AG04449 (cell line): Measurements from ENCODE around the gene ZC3H15.

ENCODE experiments used
- CTCF ChIA-PET: fragments of 350-600 bp; formaldehyde crosslinking; extraction: SDS; loops from one replicate; lab custom pipeline; 2021; ENCODE audit warnings: antibody characterized with exemption; lab: Yijun Ruan, JAX
- POLR2A ChIA-PET: fragments of 400-600, 350-600 bp; formaldehyde crosslinking; extraction: SDS; loops from one replicate; lab custom pipeline; 2020; ENCODE audit warnings: antibody characterized with exemption, inconsistent platforms; lab: Yijun Ruan, JAX
- DNase-seq: peaks from one replicate; pipeline ENCODE4 v3.0.0-alpha.2; 2010; ENCODE audit warnings: low read depth, low spot score
- H3K4me3 ChIP-seq: 2 replicates; pipeline ENCODE4 v1.5.1; 2011; ENCODE audit warnings: low read depth, mild to moderate bottlenecking, control low read depth, low read length
- TF ChIP-seq, protein P1 (sequence below): IDR thresholded peaks from one replicate; pipeline ENCODE4 v1.5.1; 2011; ENCODE audit warnings: mild to moderate bottlenecking, moderate library complexity, low read length, control low read depth, inconsistent platforms; ENCODE audit not compliant: insufficient read depth; ENCODE audit errors: missing control alignments

ZC3H15 gene

DNA sequence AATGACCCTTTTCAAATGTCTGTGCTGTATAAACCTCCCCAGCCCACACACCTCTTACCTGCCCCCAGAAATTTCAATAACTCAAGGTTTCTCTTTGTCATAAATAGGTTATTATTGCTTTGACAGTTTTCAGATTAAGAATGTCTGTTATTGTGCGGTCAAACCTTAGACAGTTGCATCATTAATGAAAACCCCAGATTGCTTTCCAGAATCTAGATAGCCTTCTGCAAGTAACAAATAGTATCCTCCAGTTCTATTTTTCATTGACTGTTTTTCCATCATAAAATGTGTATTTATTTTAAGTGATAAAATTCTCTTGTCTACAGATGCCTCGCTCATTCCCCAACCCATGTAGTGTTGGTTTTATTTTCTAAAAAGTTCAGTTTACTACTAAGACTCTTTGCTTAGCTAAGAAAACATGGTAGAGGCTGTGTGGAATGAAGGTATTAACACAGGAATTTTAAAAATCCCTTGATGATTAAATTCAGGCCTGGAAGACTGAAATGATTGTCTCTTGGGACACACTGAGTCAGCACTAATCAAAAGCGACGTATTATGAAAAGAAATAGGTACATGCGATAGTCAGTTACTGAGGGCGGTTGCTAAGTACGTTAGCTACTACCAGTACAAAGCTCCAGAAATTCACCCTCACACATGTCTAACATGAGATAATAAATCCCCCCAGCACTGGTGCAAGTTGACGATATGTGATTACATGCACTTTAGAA is 65.4 kb downstream of the ZC3H15 start:
- CTCF ChIA-PET: interaction anchor here (0.8 to 1.1 kb wide), 2 partner anchors 11 to 90 kb away, joined by 3 read pairs; no protein-coding TSS in a partner anchor

DNA sequence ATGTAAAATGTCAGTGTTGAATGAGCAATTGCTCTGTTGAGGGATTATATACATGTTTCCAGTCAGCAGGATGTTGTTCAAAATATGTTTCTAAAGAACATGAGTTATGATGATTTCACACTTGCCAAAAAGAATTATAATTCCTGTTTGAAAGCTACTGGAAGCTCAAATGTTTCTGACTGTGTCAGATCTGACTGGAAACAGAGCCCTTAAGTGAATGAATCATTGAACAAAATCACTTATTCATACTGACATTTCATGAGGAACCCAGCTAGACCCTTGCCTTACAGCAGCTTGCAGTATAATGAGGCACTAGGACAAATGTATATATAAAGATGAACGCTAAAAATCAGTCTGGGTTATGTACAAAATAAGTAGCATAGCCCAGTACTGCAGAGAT is 68.4 kb downstream of the ZC3H15 start:
- TF ChIP-seq, protein P1, sequence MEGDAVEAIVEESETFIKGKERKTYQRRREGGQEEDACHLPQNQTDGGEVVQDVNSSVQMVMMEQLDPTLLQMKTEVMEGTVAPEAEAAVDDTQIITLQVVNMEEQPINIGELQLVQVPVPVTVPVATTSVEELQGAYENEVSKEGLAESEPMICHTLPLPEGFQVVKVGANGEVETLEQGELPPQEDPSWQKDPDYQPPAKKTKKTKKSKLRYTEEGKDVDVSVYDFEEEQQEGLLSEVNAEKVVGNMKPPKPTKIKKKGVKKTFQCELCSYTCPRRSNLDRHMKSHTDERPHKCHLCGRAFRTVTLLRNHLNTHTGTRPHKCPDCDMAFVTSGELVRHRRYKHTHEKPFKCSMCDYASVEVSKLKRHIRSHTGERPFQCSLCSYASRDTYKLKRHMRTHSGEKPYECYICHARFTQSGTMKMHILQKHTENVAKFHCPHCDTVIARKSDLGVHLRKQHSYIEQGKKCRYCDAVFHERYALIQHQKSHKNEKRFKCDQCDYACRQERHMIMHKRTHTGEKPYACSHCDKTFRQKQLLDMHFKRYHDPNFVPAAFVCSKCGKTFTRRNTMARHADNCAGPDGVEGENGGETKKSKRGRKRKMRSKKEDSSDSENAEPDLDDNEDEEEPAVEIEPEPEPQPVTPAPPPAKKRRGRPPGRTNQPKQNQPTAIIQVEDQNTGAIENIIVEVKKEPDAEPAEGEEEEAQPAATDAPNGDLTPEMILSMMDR: no peak
- ChIA-PET POLR2A (interaction anchor here (1.2 kb wide), 1 partner anchor 10 kb away, joined by 5 read pairs; no protein-coding TSS in a partner anchor), CTCF (interaction anchor here (1.3 kb wide), 1 partner anchor 86 kb away, joined by 3 read pairs; no protein-coding TSS in a partner anchor)
- no peak for DNase-seq
- no peak overlapping the region for H3K4me3 ChIP-seq

More for the DNA sequence above, 65.4 kb downstream of the ZC3H15 start:
- POLR2A ChIA-PET: interaction anchor here (0.9 to 2.7 kb wide), 2 partner anchors 32 to 38 kb away, joined by 3 to 10 read pairs; partner anchors contain the start of gene ITGAV
- TF ChIP-seq, protein P1: no peak
- H3K4me3 ChIP-seq: no peak overlapping the region
- DNase-seq: peak; percentile 42

DNA sequence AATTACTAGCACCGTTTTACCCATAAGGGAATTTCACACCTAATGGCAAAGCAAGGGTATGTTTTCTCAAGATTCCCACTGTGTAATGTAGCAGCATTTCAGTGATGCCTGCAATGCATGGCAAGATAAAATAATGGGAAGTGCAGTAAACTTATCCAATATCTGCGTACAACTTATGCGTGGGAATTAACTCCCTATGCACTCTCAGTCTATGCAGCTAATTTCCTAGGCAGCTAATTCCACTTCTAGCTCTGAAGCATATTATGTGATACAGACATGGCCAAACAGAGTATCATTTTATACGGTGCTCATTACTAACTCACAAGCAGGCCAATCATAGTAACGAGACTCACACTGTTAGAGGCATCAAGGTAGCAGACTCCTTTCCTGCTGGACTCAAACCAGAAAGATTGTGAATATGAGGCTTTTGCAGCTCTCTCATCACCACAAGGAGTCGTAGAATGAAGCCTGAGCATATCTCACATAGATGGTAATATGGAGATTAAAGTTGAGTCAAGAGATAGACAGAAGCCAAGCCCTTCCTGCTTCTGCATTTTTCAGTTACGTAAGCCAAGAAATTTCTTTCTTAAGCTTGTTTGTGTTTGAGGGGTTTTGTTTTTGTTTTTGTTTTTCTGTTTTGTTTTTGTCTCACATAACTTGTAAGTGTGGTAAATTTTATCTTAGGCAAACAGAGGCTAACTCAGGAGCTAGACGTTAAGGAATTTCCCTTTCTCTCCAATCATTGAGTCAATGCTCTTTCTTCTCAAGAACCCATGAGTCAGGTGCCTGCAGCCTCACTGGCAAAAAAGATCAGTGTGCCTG is 69.0 kb downstream of the ZC3H15 start:
- TF ChIP-seq, protein P1: no peak
- ChIA-PET CTCF (interaction anchor here (1.3 kb wide), 1 partner anchor 86 kb away, joined by 3 read pairs; no protein-coding TSS in a partner anchor), POLR2A (interaction anchor here (1.2 kb wide), 1 partner anchor 11 kb away, joined by 5 read pairs; no protein-coding TSS in a partner anchor)
- H3K4me3 ChIP-seq: no peak overlapping the region
- DNase-seq: no peak

DNA sequence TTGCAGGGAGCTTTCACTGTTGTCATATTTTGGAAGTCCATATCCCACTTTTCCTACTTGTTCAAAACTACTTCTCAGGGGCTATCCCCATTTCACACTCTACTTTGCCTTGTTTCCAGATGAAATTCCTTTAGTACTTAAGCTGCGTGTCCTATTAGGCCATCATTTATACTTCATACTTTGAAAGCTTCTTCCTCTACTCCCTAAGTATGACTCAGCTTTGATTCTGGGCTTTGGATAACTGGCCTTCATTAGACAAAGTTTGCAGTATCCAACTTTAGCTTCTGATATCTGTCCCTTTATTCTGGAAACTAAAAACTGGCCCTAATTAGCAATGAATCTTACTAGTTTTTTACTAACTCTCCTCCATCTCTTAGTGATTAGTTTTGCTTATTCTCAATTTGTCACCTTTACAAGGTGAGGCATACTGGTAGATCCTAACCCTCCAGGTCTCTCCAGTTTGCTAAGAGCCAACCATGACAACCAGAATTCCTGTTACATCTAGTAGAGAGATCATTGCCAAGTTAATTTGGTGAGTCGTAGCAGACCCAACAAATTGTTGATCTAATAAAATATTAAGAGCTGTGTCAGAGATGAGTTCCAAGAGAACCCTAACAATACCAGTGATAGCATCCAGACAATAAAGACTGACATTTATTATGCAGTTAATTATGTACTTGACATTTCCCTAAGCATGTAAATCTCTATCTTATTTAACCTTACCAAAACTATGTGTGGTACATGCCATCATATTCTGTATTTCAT is 72.6 kb downstream of the ZC3H15 start:
- TF ChIP-seq, protein P1: no peak
- no peak for DNase-seq
- POLR2A ChIA-PET: interaction anchor here (1.0 kb wide), 1 partner anchor 31 kb away, joined by 4 read pairs; the partner anchor contains the start of gene ITGAV
- H3K4me3 ChIP-seq: no peak overlapping the region
- CTCF ChIA-PET: interaction anchor here (1.4 kb wide), 1 partner anchor 14 kb away, joined by 4 read pairs; no protein-coding TSS in a partner anchor
